Endothelial cell (in vitro differentiated cells): ENCODE measurements around the gene CARM1. TPM values are rescaled to one million over a fixed set of nuclear protein-coding genes. Genes with fewer than 3 reads are reported as not detected.

Experiments used
- DNase-seq: peaks from one replicate; pipeline ENCODE4 v3.0.0; 2021; ENCODE audit warnings: low spot score
- H3K27ac Mint-ChIP-seq: one replicate; pipeline ENCODE4 v1.8.0; 2021; ENCODE audit warnings: mixed read lengths, inconsistent platforms; ENCODE audit not compliant: unreplicated experiment
- H3K27me3 Mint-ChIP-seq: one replicate; pipeline ENCODE4 v1.8.0; 2021; ENCODE audit warnings: mild to moderate bottlenecking, moderate library complexity, mixed read lengths, inconsistent platforms; ENCODE audit not compliant: unreplicated experiment
- H3K36me3 Mint-ChIP-seq: one replicate; pipeline ENCODE4 v1.8.0; 2021; ENCODE audit warnings: mild to moderate bottlenecking, low read depth, mixed read lengths, inconsistent platforms; ENCODE audit not compliant: unreplicated experiment
- H3K4me1 Mint-ChIP-seq: one replicate; pipeline ENCODE4 v1.8.0; 2021; ENCODE audit warnings: mild to moderate bottlenecking, mixed read lengths, inconsistent platforms; ENCODE audit not compliant: unreplicated experiment
- H3K4me3 Mint-ChIP-seq: one replicate; pipeline ENCODE4 v1.8.0; 2021; ENCODE audit warnings: mild to moderate bottlenecking, mixed read lengths, inconsistent platforms; ENCODE audit not compliant: unreplicated experiment
- H3K9me3 Mint-ChIP-seq: one replicate; pipeline ENCODE4 v1.8.0; 2021; ENCODE audit warnings: mixed read lengths, inconsistent platforms; ENCODE audit not compliant: unreplicated experiment
- CTCF ChIP-seq: fragments of 200-600 bp; sonication (generic); IDR thresholded peaks from one replicate; pipeline ENCODE4 v1.5.0; 2021; ENCODE audit warnings: antibody characterized with exemption; ENCODE audit not compliant: unreplicated experiment
- long read RNA-seq: library from polyadenylated mRNA; unstranded; transcript quantifications from one replicate; pipeline ENCODE4 v2.0.0, GENCODE V29; 2020; ENCODE audit not compliant: unreplicated experiment
- total RNA-seq: library from RNA; stranded (reverse); fragmentation: NEBNext Ultra II Directional; extraction: Animal tissue kit (Norgen Biotek cat#: 25700); gene quantifications from one replicate; pipeline ENCODE4 v1.2.1, GENCODE V29; 2021; ENCODE audit not compliant: unreplicated experiment

CARM1 gene
- 63.2 TPM for total RNA-seq
- long read RNA-seq = 0 reads

GRCh38 chr19:10870955-10871603 is at the start of gene CARM1:
TSS of gene CARM1 (plus strand) at chr19:10871553. CDS start at chr19:10871703, 150 bp downstream.
- Mint-ChIP-seq H3K4me3 (peak within 1 kb of the TSS; percentile 98), H3K27ac (peak within 1 kb of the TSS; percentile 81), H3K9me3 (no peaks in the 10 kb centered on the region), H3K36me3 (peaks cover 3% of the 10 kb centered on the region), H3K4me1 (peaks cover 6% of the 10 kb centered on the region), H3K27me3 (peaks cover 19% of the 10 kb centered on the region)
- peak; percentile 100 for DNase-seq
- TF ChIP-seq CTCF = peak; percentile 68

- H3K4me3 Mint-ChIP-seq = no peak overlapping the region
- TF ChIP-seq CTCF = no peak
- peaks cover 7% of the 10 kb centered on the region for H3K27me3 Mint-ChIP-seq
- no peak overlapping the region for H3K27ac Mint-ChIP-seq
- H3K36me3 Mint-ChIP-seq = peaks cover 37% of the 10 kb centered on the region
- DNase-seq = no peak
- peaks cover 5% of the 10 kb centered on the region for H3K4me1 Mint-ChIP-seq
- H3K9me3 Mint-ChIP-seq = no peaks in the 10 kb centered on the region
Measured at GRCh38 chr19:10823690-10824089, 47.7 kb upstream of the CARM1 start.

GRCh38 chr19:10826231-10826630 is 45.1 kb upstream of the CARM1 start:
- no peak for TF ChIP-seq CTCF
- H3K4me1 Mint-ChIP-seq = no peaks in the 10 kb centered on the region
- peaks cover 18% of the 10 kb centered on the region for H3K36me3 Mint-ChIP-seq
- H3K4me3 Mint-ChIP-seq = peak overlapping the region; percentile 48
- no peaks in the 10 kb centered on the region for H3K9me3 Mint-ChIP-seq
- no peak overlapping the region for H3K27ac Mint-ChIP-seq
- H3K27me3 Mint-ChIP-seq = peaks cover 2% of the 10 kb centered on the region
- no peak for DNase-seq

- Mint-ChIP-seq H3K4me1 (no peaks in the 10 kb centered on the region), H3K36me3 (peaks cover 18% of the 10 kb centered on the region), H3K4me3 (peak overlapping the region; percentile 47), H3K27ac (no peak overlapping the region), H3K9me3 (no peaks in the 10 kb centered on the region), H3K27me3 (peaks cover 2% of the 10 kb centered on the region)
- DNase-seq = no peak
- no peak for TF ChIP-seq CTCF
Measured at GRCh38 chr19:10826846-10827245, 44.5 kb upstream of the CARM1 start.

- H3K4me3 Mint-ChIP-seq = no peak overlapping the region
- no peak for TF ChIP-seq CTCF
- H3K4me1 Mint-ChIP-seq = no peaks in the 10 kb centered on the region
- H3K27ac Mint-ChIP-seq = no peak overlapping the region
- peaks cover 15% of the 10 kb centered on the region for H3K36me3 Mint-ChIP-seq
- no peak for DNase-seq
- peaks cover 4% of the 10 kb centered on the region for H3K27me3 Mint-ChIP-seq
- no peaks in the 10 kb centered on the region for H3K9me3 Mint-ChIP-seq
Measured at GRCh38 chr19:10828981-10829821, 42.2 kb upstream of the CARM1 start.
